ENCODE data around the gene RGL1.

Gene RGL1

GRCh38 chr1:183821309-183821888 lies 16.5 kb downstream of the RGL1 start:
- H3K4me3 ChIP-seq (ENCODE audit: low read depth, low read length), result no peak overlapping the region
- no peaks in the 10 kb centered on the region for H3K36me3 ChIP-seq (ENCODE audit: control insufficient read depth in 2 of 2, insufficient read depth in 1 of 2, low read length in 2 of 2)
- no peaks in the 10 kb centered on the region for H3K9me3 ChIP-seq (ENCODE audit: control insufficient read depth, insufficient read depth, low read depth, low read length)
- peaks cover 12% of the 10 kb centered on the region for H3K4me1 ChIP-seq (ENCODE audit: control insufficient read depth, insufficient read depth, low read length)
- TF ChIP-seq ZNF791 (tag by site-specific recombination; IDR thresholded peaks at IDR 0.05), result no peak
- no peak for TF ChIP-seq WT1 (tag by site-specific recombination; IDR thresholded peaks at IDR 0.05)
- TF ChIP-seq ZNF324 (tag by site-specific recombination; IDR thresholded peaks at IDR 0.05), result no peak
- no peak for TF ChIP-seq ZNF843 (tag by site-specific recombination; IDR thresholded peaks at IDR 0.05)
- TF ChIP-seq ZNF660 (tag by site-specific recombination; IDR thresholded peaks at IDR 0.05), result no peak
- TF ChIP-seq SP7 (tag by site-specific recombination; IDR thresholded peaks at IDR 0.05), result no peak
- no peak for TF ChIP-seq GFI1B (tag by site-specific recombination; IDR thresholded peaks at IDR 0.05)
- no peak for TF ChIP-seq ZBTB44 (tag by site-specific recombination; IDR thresholded peaks at IDR 0.05)
- TF ChIP-seq, protein P1, sequence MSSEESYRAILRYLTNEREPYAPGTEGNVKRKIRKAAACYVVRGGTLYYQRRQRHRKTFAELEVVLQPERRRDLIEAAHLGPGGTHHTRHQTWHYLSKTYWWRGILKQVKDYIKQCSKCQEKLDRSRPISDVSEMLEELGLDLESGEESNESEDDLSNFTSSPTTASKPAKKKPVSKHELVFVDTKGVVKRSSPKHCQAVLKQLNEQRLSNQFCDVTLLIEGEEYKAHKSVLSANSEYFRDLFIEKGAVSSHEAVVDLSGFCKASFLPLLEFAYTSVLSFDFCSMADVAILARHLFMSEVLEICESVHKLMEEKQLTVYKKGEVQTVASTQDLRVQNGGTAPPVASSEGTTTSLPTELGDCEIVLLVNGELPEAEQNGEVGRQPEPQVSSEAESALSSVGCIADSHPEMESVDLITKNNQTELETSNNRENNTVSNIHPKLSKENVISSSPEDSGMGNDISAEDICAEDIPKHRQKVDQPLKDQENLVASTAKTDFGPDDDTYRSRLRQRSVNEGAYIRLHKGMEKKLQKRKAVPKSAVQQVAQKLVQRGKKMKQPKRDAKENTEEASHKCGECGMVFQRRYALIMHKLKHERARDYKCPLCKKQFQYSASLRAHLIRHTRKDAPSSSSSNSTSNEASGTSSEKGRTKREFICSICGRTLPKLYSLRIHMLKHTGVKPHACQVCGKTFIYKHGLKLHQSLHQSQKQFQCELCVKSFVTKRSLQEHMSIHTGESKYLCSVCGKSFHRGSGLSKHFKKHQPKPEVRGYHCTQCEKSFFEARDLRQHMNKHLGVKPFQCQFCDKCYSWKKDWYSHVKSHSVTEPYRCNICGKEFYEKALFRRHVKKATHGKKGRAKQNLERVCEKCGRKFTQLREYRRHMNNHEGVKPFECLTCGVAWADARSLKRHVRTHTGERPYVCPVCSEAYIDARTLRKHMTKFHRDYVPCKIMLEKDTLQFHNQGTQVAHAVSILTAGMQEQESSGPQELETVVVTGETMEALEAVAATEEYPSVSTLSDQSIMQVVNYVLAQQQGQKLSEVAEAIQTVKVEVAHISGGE (tag by site-specific recombination; conservative IDR thresholded peaks at IDR 0.05; ENCODE audit: low read depth), result no peak
- TF ChIP-seq HOXA7 (CRISPR knock-in tag; IDR thresholded peaks at IDR 0.05; ENCODE audit: borderline replicate concordance), result no peak
- no peak for TF ChIP-seq ZNF513 (tag by site-specific recombination; IDR thresholded peaks at IDR 0.05)
- no peak for TF ChIP-seq SETDB1 (IDR thresholded peaks at IDR 0.05; ENCODE audit: insufficient read length, low read length)
- TF ChIP-seq ZNF785 (tag by site-specific recombination; IDR thresholded peaks at IDR 0.05), result no peak
- no peak for TF ChIP-seq ZNF302 (tag by site-specific recombination; IDR thresholded peaks at IDR 0.05; ENCODE audit: low read depth)
- no peak for TF ChIP-seq ZNF555 (tag by site-specific recombination; conservative IDR thresholded peaks at IDR 0.05)
- no peak for TF ChIP-seq ZNF76 (tag by site-specific recombination; IDR thresholded peaks at IDR 0.05; ENCODE audit: borderline replicate concordance, low read depth)
- no peak for TF ChIP-seq PRDM1 (tag by site-specific recombination; IDR thresholded peaks at IDR 0.05)
- no peak for TF ChIP-seq MEIS1 (CRISPR knock-in tag; IDR thresholded peaks at IDR 0.05; ENCODE audit: borderline replicate concordance)
- ChIA-PET CTCF (interaction anchor here (0.7 kb wide), 1 partner anchor 13 kb away, joined by 5 read pairs; no protein-coding TSS in a partner anchor), POLR2A (no interaction called here)
- no peak overlapping the region for H3K27ac ChIP-seq (ENCODE audit: extremely low read depth, low read depth, low read length)

GRCh38 chr1:183821889-183822611 lies 17.1 kb downstream of the RGL1 start:
- CTCF ChIA-PET, result interaction anchor here (0.7 kb wide), 1 partner anchor 12 kb away, joined by 5 read pairs; no protein-coding TSS in a partner anchor
- H3K9me3 ChIP-seq (ENCODE audit: control insufficient read depth, insufficient read depth, low read depth, low read length), result no peaks in the 10 kb centered on the region
- POLR2A ChIA-PET, result no interaction called here
- H3K4me1 ChIP-seq (ENCODE audit: control insufficient read depth, insufficient read depth, low read length), result peaks cover 12% of the 10 kb centered on the region
- no peak overlapping the region for H3K4me3 ChIP-seq (ENCODE audit: low read depth, low read length)
- H3K27ac ChIP-seq (ENCODE audit: extremely low read depth, low read depth, low read length), result no peak overlapping the region
- H3K36me3 ChIP-seq (ENCODE audit: control insufficient read depth in 2 of 2, insufficient read depth in 1 of 2, low read length in 2 of 2), result no peaks in the 10 kb centered on the region
- TF ChIP-seq, protein P2, sequence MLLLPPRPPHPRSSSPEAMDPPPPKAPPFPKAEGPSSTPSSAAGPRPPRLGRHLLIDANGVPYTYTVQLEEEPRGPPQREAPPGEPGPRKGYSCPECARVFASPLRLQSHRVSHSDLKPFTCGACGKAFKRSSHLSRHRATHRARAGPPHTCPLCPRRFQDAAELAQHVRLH (tag by site-specific recombination; IDR thresholded peaks at IDR 0.05), result no peak
- TF ChIP-seq ZNF292 (tag by site-specific recombination; IDR thresholded peaks at IDR 0.05; ENCODE audit: borderline replicate concordance, low read depth) (no peak), ZNF146 (tag by site-specific recombination; IDR thresholded peaks at IDR 0.05) (no peak), ZNF302 (tag by site-specific recombination; IDR thresholded peaks at IDR 0.05; ENCODE audit: low read depth) (no peak), BCL11B (tag by site-specific recombination; IDR thresholded peaks at IDR 0.05; ENCODE audit: low read depth) (no peak), KLF10 (tag by site-specific recombination; IDR thresholded peaks at IDR 0.05) (no peak), ZNF416 (tag by site-specific recombination; IDR thresholded peaks at IDR 0.05) (no peak), ZNF184 (tag by site-specific recombination; IDR thresholded peaks at IDR 0.05) (no peak), ZNF777 (tag by site-specific recombination; IDR thresholded peaks at IDR 0.05; ENCODE audit: borderline replicate concordance) (no peak)
- TF ChIP-seq, protein P3, sequence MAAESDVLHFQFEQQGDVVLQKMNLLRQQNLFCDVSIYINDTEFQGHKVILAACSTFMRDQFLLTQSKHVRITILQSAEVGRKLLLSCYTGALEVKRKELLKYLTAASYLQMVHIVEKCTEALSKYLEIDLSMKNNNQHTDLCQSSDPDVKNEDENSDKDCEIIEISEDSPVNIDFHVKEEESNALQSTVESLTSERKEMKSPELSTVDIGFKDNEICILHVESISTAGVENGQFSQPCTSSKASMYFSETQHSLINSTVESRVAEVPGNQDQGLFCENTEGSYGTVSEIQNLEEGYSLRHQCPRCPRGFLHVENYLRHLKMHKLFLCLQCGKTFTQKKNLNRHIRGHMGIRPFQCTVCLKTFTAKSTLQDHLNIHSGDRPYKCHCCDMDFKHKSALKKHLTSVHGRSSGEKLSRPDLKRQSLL (tag by site-specific recombination; IDR thresholded peaks at IDR 0.05), result no peak
